Measurements from ENCODE around the gene MPP1.
"Not testable (repeated sequence)": the region's sequence is repeated elsewhere in the genome, so short reads cannot be mapped to it uniquely, and the experiment has no call there.

The MPP1 gene

DNA sequence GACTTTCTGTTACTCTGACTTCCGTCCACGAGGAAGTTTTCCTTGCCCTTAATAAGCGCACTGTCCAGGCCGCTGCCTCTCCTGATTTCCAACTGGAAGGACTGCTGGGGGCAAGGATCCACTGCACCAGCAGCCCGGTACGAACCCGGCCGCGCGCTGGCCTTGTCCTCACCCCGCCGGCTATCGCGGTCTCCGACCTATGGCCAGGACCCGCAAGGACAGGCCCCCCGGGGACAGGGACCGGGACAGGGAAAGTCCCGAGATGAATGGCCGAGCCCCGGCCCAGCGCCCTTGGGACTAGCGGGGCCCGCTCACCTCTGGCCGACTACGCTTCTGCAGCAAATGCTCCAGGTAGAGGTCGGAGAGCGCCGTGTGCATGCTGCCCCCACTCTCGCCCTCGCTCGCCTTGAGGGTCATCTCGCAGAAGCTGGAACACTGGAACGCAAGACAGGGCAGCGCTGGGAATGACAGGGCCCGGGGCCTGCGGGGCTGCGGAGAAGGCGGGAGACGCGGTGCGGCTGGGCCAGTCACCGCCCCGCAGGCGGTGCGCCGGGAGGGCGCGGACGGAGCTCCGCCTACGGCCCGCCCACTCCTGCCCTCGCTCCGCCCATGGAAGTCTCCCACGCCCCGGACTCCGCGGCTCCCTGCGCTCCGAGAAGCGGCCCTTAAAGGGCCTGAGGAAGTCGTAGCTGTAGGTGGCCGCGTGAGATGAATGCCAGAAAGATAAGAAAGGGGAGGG lies at the start of gene MPP1:
TSS of gene MPP1 (minus strand) at position 529 of the 739 bp plus-strand sequence. CDS start at position 417, 112 bp downstream.
- peak; percentile 83 for DNase-seq

DNA sequence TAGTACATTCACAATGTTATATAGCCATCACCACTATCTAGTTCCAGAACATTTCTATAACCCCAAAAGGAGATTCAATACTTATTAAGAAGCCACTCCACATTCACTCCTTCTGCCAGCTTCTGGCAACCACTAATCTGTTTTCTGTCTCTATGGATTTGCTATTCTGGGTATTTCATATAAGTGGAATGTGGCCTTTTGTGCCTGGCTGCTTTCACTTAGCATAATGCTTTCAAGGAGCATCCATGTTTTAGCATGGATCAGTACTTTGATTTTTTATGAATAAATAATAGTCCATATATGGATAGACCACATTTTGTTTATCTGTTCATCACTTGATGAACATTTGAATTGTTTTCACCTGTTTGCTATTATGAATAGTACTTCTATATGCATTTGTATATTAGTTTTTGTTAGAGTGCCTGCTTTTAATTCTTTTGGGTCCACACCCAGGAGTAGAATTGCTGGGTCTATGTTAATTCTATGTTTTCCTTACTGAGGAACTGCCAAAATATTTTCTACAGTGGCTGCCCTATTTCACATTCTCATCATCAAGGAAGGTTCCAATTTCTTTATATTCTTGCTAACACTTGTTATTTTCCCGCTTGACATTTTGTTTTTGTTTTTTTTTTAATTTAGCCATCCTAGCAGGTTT lies 45.8 kb upstream of the MPP1 start:
- DNase-seq: no peak

DNA sequence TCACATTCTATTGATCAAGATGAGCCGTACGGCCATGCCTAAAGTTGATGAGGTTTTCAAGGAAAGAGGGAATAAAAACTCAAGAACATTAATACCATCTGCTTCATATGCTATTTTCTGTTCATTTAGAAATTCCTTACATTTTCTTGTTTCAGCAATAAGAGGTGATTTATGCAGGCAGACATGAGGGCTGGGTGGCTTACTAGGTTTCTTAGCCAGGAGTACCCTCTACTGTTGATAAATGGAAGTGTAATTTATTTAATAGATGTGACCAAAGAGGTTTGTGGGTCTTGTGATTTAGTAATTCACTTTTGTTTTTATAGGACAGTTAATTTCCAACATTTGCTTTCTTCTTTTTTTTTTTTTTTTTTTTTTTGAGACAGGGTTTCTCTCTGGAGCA lies 35.6 kb upstream of the MPP1 start:
- no peak for DNase-seq

- DNase-seq: no peak
These were observed 30.9 kb upstream of the MPP1 start for GRCh38 chrX:154836163-154836562.

DNA sequence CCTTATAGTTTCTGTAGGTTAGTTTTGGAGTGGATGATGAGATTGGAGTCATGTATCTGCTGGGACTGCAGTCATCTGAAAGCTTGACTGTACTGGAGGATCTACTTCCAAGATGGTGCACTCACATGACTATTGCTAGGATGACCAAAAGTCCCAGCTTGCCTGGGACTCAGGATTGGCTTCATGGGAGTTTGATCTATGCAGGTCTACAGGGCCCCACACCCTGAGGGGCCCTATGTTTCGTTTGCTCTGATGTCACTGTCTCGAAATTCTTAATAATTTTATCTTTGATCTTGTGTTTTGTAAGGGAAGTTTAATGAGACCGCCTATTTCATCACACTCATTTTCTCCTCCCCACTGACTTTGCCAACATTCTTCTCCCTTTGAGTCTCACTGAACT lies 29.3 kb upstream of the MPP1 start, which contains the start of gene SMIM9:
TSS of gene SMIM9 (minus strand) at position 101 of the 400 bp plus-strand sequence. CDS start 3,806 bp downstream, outside the sequence.
- DNase-seq: no peak

GRCh38 chrX:154833746-154834274 lies 28.5 kb upstream of the MPP1 start:
- no peak for DNase-seq

- no peak for DNase-seq
These were observed 24.7 kb upstream of the MPP1 start for GRCh38 chrX:154829926-154830442.

GRCh38 chrX:154829134-154829533 lies 23.8 kb upstream of the MPP1 start:
- no peak for DNase-seq

DNA sequence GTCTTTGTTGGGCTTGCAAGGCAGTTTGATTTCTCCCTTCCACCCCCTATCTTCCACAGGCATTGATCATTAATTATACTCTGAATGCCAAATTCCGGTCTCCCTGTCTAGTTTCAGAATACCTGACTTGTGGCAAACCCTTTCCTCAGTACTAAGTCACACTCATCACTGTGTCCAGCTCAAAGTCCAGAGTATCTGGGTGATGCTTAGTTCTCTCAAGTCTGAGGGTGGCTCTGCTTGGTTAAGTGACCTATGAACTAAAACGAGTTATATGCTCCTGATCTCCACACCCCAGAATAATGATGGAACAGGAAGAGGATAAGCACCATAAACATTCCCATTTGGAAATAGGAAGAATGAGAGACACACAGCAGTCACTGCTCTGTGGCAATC lies 22.7 kb upstream of the MPP1 start:
- DNase-seq: no peak

DNA sequence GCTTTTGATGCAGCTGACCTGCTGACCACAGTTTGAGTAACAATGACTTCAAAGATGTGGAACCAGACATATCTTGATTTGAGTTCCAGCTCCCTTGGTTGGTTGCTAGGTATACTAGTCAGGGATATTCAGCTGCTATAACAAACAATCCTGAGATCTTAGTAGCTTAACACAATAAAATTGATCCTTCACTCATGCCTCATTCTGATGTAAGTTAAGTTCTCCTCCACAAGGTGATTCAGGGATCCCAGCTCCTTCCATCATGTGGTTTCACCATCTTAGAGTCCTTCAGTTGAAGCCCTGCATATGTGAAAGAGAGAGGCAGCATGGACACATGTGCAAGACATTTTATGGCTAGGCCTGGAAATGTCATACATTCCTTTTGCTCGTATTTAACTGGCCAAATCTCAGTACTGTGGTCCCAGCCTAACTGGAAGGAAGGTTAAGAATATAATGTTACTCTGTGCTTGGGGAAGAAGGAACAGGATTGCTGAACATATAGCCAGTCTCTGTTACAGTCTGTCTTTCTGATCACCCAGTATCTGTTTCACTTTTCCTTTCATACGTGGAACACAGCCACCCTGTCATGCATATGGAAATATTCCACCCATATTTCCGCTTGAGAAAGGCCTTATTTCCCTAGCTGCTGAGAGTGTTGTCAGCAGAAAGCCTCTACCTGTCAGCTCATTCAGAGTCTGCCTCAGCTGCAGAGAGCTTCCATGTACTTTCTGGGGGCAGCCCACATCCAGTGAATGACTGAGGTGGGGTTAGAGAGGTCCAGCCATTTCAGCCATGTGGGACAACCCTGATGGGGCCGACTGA lies 22.1 kb upstream of the MPP1 start:
- no peak for DNase-seq

- DNase-seq: not testable (repeated sequence)
These were observed 20.3 kb upstream of the MPP1 start for GRCh38 chrX:154825586-154825985.

DNA sequence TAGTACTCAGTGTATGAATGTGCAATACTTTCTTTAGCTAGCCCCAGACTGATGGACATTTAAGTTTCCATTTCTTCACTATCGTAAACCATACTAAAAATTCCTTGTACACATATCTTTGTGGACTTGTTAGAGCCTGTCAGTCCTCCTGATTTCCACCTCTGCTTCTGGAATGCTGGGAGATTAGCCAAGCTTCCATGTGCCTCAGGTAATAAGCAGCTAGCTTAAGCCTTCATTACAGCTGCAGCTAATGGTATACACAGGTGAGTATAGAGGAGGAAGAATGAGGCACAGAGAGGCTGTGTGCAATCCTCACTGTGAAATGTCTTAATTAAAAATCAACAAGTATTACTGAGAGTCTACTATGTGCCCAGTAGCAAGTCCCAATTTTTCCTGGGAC lies 19.4 kb upstream of the MPP1 start:
- no peak for DNase-seq

DNA sequence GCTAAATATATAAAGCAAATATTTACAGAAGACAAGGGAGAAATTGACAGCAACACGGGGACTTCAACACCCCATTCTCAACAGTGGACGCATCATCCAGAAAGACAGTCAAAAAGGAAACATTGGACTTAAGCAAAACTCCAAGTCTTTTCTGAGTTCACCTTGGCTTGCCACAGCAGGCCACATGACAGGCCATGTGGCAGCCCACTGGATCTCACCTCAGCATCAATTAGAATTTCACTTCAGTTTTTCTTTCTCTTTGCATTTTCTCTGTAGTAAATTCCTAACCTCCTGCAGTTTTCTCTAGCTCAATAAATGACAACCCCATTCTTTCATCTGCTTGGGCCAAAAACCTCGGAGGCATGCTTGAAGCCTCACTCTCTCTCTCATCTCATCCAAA lies 16.7 kb upstream of the MPP1 start:
- no peak for DNase-seq

GRCh38 chrX:154821523-154821922 lies 16.2 kb upstream of the MPP1 start:
- DNase-seq: no peak

GRCh38 chrX:154819771-154820341 lies 14.6 kb upstream of the MPP1 start:
- DNase-seq: no peak

DNA sequence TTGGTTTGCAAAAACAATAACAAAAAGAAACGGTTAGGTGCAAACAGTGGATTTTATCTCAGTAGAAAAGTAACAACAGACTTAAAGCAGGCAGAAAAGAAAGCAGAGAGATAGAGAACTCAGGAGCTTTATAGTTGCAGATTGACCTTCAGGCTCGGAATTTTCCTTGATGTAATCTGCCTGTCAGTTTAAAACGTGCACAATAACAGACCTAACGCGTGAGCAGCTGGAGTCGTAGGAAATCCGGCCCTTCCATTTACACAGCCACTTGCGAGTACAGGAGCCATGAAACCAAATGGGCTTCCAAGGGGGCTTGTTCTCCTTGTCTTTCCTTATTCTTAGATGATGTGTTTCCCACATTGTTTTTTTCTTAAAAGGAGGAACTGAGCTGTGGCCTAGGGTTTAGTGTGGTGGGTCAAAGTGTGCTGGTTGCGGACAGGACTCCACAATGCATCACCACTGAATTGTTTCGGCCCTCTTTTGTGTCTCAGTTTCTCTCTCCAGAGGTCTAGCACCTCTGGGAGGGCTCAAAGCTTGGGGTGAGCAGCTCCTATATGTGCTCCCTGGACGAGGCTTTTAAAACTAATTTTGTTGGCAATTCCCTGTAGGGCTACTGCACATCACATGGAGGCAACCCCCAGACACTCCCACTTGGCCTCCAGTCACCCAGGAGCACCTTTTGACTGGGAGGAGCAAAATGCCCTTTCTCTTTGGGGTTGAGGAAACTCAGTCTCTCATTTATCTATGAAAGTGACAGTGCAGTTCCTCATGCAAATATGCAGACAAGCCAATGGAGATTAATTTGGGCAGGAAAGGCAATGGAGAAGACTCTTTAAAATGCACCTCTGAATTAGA lies 13.9 kb upstream of the MPP1 start:
- no peak for DNase-seq

DNA sequence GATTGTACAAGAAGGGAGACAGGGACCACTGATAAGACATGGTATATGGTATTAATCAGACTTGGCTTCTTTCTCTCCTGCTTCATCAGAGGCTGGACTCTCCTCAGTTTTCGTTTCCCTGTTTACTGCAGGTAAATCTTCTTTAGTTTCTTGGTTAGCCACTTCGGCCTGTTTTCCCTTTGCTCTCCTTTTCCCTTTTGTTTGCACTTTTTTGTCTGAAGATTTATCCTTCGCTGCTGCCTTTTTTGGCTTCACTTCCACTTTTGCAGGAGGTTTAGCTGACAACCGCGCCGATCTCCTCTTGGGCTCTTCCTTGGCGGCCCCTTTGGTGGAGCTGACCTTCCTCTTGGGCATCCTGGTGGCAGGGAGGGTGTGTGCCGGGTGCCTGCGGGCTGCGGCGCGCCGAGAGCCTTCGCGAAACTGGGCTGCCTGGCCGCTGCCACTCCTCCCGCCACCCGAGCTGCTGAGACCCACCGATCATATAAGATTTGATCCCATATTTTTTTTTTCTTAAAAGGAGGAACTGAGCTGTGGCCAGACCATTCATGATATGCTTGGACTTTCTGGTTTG lies 11.8 kb upstream of the MPP1 start:
- DNase-seq: not testable (repeated sequence)

DNA sequence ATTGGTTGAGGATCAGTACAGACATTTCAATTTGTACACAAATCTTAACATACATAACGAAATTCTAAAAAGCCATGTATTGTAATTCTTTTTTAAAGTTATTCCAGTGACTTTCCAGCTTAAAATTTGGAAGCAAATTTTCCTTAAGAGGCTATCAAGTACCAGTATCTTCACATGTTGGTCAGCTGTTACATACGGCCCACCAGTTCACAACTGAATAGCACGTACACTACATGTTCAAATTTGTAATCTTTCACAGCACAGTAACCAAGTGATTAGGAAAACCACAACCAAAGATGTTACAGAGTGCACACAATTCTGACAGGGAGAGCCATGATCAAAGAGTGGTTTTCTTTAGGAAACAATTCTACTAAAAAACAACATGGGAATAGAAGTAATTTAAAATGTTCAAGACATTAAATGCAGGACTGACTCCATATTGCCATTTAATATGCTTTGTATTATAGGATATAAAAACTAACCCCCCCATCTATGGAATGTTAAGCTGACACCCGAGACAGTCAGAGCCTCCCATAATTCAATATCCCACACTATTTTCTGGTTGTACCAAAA lies 11.1 kb upstream of the MPP1 start:
- DNase-seq: not testable (repeated sequence)

DNA sequence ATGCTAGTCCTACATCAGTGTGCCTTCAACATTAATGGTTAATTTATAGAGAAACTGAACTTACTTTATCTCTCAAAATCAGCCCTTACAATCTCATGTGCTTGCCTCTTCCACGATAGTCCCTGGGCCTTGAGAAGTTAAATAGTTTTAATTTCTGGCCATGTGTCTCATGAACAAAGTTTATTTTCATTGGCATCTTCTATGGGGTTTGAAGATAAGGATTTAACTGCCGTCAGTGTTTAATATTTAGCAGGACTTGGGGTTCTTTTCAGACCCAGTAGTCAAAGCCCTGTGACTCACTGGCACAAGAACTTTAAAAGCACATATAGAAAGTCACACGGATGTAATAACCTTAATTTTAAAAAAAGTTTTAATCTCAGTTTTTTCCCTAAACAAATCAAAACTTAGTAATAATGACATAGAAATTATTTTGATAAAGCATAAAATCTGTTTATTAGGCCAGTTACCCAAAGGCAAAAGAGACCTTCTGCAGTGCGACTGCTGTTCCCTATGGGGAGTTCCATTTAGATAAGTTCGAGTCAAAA lies 10.1 kb upstream of the MPP1 start:
- no peak for DNase-seq

DNA sequence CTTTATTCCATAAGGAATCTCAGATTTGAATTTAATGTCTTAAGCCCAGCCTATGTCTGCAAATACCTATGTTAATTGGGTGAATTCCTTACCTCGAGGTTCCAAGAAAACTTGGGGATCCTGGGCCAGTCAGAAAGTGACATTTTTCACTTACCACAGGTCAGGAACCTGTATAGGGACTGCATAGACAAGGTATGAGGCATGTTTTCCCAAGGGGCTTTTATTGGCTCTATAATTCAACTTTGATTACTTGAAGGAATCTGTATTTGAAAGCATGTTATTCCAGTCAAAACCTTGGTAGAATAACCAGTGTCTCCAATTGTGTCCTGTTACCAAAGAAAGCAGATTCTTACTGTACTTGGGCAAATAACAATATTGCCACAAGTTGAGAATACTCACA lies 8.5 kb upstream of the MPP1 start:
- no peak for DNase-seq

Data from activated CD8-positive, alpha-beta memory T cell treated with anti-CD3 and anti-CD28 coated beads, Interleukin-2, amount 50 U/mL, for 48 hours (primary cell).